T-cell (primary cell): Measurements from ENCODE around the gene GTF3C5. TPM values are rescaled to one million over a fixed set of nuclear protein-coding genes. Genes with fewer than 3 reads are reported as not detected.

Source experiments
- ATAC-seq, 4 experiments: fragments of 200-7000 bp in 3 of 4; fragments of 150-1000 bp in 1 of 4; cut with Tn5 transposase; replicated peaks in 1 of 4; 1 replicate in 3 of 4; 2 replicates in 1 of 4; pipeline ENCODE4 v1.10.0; 2021; ENCODE audit warnings: moderate library complexity in 3 of 4, mild to moderate bottlenecking in 2 of 4, moderate number of reproducible peaks in 1 of 4
- CTCF ChIA-PET, 2 donors: fragments of 300-600 bp; sonication (Branson Sonifier 250); formaldehyde crosslinking; loops; one replicate each; lab custom pipeline; 2022; ENCODE audit warnings: antibody characterized with exemption in 2 of 2; lab: Charles Lee
- POLR2A ChIA-PET, 2 donors: fragments of 300-600 bp; sonication (Branson Sonifier 250); formaldehyde crosslinking; loops; one replicate each; lab custom pipeline; 2022; ENCODE audit warnings: antibody characterized with exemption in 2 of 2; lab: Charles Lee
- DNase-seq, 35 experiments: peaks; one replicate each; pipeline versions ENCODE4 v3.0.0 to v3.0.0-alpha.2; 2013 to 2023
- H3K27ac ChIP-seq: one replicate; pipeline ENCODE4 v1.5.1; 2013; ENCODE audit warnings: low read length
- H3K27me3 ChIP-seq, 2 experiments: replicated peaks in 1 of 2; 1 replicate in 1 of 2; 2 replicates in 1 of 2; pipeline versions ENCODE4 v1.6.1 to v1.7.0; 2013; ENCODE audit warnings: low read length in 1 of 2, mixed read lengths in 1 of 2; ENCODE audit not compliant: control insufficient read depth in 2 of 2, insufficient read depth in 2 of 2; ENCODE audit errors: extremely low read depth in 1 of 2
- H3K36me3 ChIP-seq, 2 donors: 1 replicate in 1 of 2; 2 replicates in 1 of 2; pipeline versions ENCODE4 v1.6.1 to v1.7.0; 2013; ENCODE audit warnings: low read length in 1 of 2; ENCODE audit not compliant: control insufficient read depth in 2 of 2, insufficient read depth in 1 of 2; ENCODE audit errors: extremely low read depth in 1 of 2
- H3K4me1 ChIP-seq, 2 experiments: 1 replicate in 1 of 2; 2 replicates in 1 of 2; pipeline versions ENCODE4 v1.6.1 to v1.7.0; 2013; ENCODE audit warnings: low read length in 2 of 2, mixed read lengths in 1 of 2; ENCODE audit not compliant: insufficient read depth in 2 of 2, control insufficient read depth in 1 of 2; ENCODE audit errors: extremely low read depth in 1 of 2
- H3K4me3 ChIP-seq, 2 donors: 1 replicate in 1 of 2; 2 replicates in 1 of 2; pipeline versions ENCODE4 v1.5.1 to v1.7.0; 2013; ENCODE audit warnings: mild to moderate bottlenecking in 2 of 2, low read length in 1 of 2, moderate library complexity in 1 of 2; ENCODE audit not compliant: control insufficient read depth in 1 of 2; ENCODE audit errors: extremely low read depth in 1 of 2
- H3K9me3 ChIP-seq: 2 replicates; pipeline ENCODE4 v1.7.0; 2013
- H3K27ac Mint-ChIP-seq, 2 donors: one replicate each; pipeline ENCODE4 v1.8.0; 2020 to 2021; ENCODE audit warnings: mild to moderate bottlenecking in 2 of 2, mixed read lengths in 2 of 2
- H3K27me3 Mint-ChIP-seq, 2 donors: one replicate each; pipeline ENCODE4 v1.8.0; 2021 to 2022; ENCODE audit warnings: mixed read lengths in 2 of 2
- H3K36me3 Mint-ChIP-seq: one replicate; pipeline ENCODE4 v1.8.0; 2021; ENCODE audit warnings: mixed read lengths
- H3K4me1 Mint-ChIP-seq, 3 donors: one replicate each; pipeline ENCODE4 v1.8.0; 2020 to 2022; ENCODE audit warnings: mixed read lengths in 3 of 3, mild to moderate bottlenecking in 1 of 3
- H3K4me3 Mint-ChIP-seq, 3 donors: one replicate each; pipeline ENCODE4 v1.8.0; 2020 to 2022; ENCODE audit warnings: mild to moderate bottlenecking in 3 of 3, mixed read lengths in 3 of 3, moderate library complexity in 3 of 3
- H3K9me3 Mint-ChIP-seq, 3 donors: one replicate each; pipeline ENCODE4 v1.8.0; 2020 to 2022; ENCODE audit warnings: mixed read lengths in 3 of 3
- WGBS: methylation state at CpG from one replicate; pipeline ENCODE4 v1.1.5; 2013; ENCODE audit warnings: missing lambda C conversion rate; ENCODE audit not compliant: insufficient coverage; 5-methylcytosine and 5-hydroxymethylcytosine counted together
- total RNA-seq, 35 experiments: library from RNA in 6 of 35; stranded (reverse) in 6 of 35; fragments of 120-200 nt in 1 of 35; gene quantifications; one replicate each; pipeline versions ENCODE4 v1.2.1 to v1.2.4 and lab custom pipeline; 2013 to 2026

Gene GTF3C5
- total RNA-seq, 5 donors from 2014 or later (not counting 1 experiment from before 2014, with no cell fraction given), result 46.6 to 91.2 (median 80.0) TPM

- no peak overlapping the region for H3K4me3 ChIP-seq
- WGBS, result 95% methylated on average over 10 of the region's 13 CpGs
- DNase-seq (no peak), ATAC-seq (no peak)
- Mint-ChIP-seq H3K27ac (no peak overlapping the region), H3K36me3 (peaks cover 53% of the 10 kb centered on the region), H3K9me3 (no peaks in the 10 kb centered on the region), H3K4me1 (no peaks in the 10 kb centered on the region), H3K27me3 (no peaks in the 10 kb centered on the region), H3K4me3 (no peak overlapping the region)
- no peaks in the 10 kb centered on the region for H3K27me3 ChIP-seq
- peaks cover 9 to 73% of the 10 kb centered on the region in 2 donors for H3K36me3 ChIP-seq
- ChIA-PET CTCF (no interaction called here), POLR2A (no interaction called here)
- H3K4me1 ChIP-seq, result no peaks in the 10 kb centered on the region
- H3K27ac ChIP-seq, result no peak overlapping the region
- H3K9me3 ChIP-seq, result no peaks in the 10 kb centered on the region
These were observed 18.2 kb downstream of the GTF3C5 start for GRCh38 chr9:133049043-133049442.

DNA sequence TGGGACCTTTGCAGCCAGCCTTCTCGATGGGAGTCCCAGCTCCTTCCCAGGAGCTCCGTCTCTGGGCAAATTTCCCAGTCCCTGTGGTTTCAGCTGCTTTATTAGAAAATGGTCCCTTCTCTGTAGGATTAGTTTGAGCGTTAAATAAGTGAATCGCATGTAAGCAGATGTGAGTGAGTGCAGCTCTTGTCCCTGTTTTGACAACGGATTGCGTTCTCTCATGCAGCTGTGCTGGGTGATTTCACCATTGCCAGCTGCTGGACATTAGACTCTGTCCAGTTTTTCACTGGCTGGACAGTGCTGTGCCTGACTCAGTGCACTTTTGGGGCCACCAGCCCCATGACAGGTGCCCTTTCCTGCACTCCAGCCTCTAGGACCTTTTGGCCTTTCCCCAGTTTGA, 19.3 kb downstream of the GTF3C5 start:
- Mint-ChIP-seq H3K27ac (no peak overlapping the region), H3K36me3 (peaks cover 49% of the 10 kb centered on the region)
- WGBS, result 97% methylated on average over 6 of the region's 6 CpGs

DNA sequence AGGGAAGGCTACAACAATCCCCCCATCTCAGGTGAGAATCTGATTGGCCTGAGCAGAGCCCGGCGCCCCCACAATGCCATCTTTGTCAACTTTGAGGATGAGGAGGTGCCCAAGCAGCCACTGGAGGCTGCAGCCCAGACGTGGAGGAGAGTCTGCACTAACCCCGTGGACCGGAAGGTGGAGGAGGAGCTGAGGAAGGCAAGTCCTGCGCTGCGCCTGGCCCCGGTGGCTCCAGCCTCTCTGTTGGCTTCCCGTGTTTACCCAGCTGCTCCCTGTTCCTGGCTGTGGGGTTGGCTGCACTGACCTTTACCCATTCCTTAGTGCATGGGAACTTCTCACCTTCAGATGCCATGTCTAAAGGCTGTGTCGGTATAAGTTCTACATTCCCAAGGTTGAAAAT, 20.0 kb downstream of the GTF3C5 start:
- H3K4me1 Mint-ChIP-seq, result peaks cover 0 to under 1% (median 0%) of the 10 kb centered on the region in 3 donors
- 98% methylated on average over 8 of the region's 10 CpGs for WGBS
- no peak for ATAC-seq
- ChIA-PET POLR2A (no interaction called here), CTCF (no interaction called here)
- no peaks in the 10 kb centered on the region for H3K9me3 Mint-ChIP-seq
- no peak overlapping the region for H3K27ac Mint-ChIP-seq
- Histone ChIP-seq H3K4me1 (peaks cover 3% of the 10 kb centered on the region in 2 experiments), H3K27ac (no peak overlapping the region), H3K36me3 (peaks cover 11 to 72% of the 10 kb centered on the region in 2 donors), H3K4me3 (no peak overlapping the region), H3K27me3 (no peaks in the 10 kb centered on the region), H3K9me3 (no peaks in the 10 kb centered on the region)
- H3K4me3 Mint-ChIP-seq, result no peak overlapping the region
- H3K36me3 Mint-ChIP-seq, result peaks cover 49% of the 10 kb centered on the region
- H3K27me3 Mint-ChIP-seq, result no peaks in the 10 kb centered on the region
- DNase-seq, result no peak

More for the DNA sequence above, 19.3 kb downstream of the GTF3C5 start:
- H3K4me3 Mint-ChIP-seq, result no peak overlapping the region
- Histone ChIP-seq H3K4me1 (no peaks in the 10 kb centered on the region), H3K9me3 (no peaks in the 10 kb centered on the region), H3K4me3 (no peak overlapping the region), H3K27me3 (no peaks in the 10 kb centered on the region), H3K27ac (no peak overlapping the region), H3K36me3 (peaks cover 11 to 73% of the 10 kb centered on the region in 2 donors)
- no peaks in the 10 kb centered on the region for H3K27me3 Mint-ChIP-seq
- ChIA-PET POLR2A (no interaction called here), CTCF (no interaction called here)
- H3K9me3 Mint-ChIP-seq, result no peaks in the 10 kb centered on the region
- H3K4me1 Mint-ChIP-seq, result no peaks in the 10 kb centered on the region
- no peak for ATAC-seq
- DNase-seq, result no peak

GRCh38 chr9:133051281-133051900, 20.6 kb downstream of the GTF3C5 start:
- POLR2A ChIA-PET, result no interaction called here

DNA sequence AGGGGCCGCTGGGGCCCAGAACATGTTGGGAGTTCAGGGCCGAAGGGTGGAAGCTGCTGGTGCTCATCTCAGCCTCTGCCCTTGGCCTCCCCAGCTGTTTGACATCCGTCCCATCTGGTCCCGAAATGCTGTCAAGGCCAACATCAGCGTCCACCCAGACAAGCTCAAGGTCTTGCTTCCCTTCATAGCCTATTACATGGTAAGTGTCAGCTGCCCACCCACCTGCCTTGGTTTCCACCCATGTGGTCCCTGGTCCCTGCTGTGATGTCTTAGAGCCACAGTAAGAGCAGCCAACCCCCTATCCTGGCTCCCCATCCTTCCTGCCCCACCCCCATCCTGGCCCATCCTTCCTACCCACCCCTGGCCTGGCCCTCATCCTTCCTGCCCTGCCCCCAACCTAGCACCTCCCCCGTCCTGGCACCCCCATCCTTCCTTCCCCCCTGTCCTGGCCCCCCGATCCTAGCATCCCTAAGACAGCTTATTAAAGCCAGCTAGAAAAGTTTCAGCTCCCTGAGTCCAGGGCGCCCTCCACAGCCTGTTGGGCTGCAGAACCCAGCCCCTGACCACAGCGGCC, 21.3 kb downstream of the GTF3C5 start:
- Histone ChIP-seq H3K27ac (no peak overlapping the region), H3K27me3 (no peaks in the 10 kb centered on the region), H3K36me3 (peaks cover 11 to 67% of the 10 kb centered on the region in 2 donors), H3K4me3 (no peak overlapping the region), H3K4me1 (peaks cover 15 to 16% of the 10 kb centered on the region in 2 experiments), H3K9me3 (no peaks in the 10 kb centered on the region)
- ChIA-PET CTCF (no interaction called here), POLR2A (interaction anchor here in 1 of 2 donors (0.5 kb wide), 1 partner anchor 14 kb away, joined by 3 read pairs; no protein-coding TSS in a partner anchor)
- DNase-seq (no peak), ATAC-seq (no peak)
- no peaks in the 10 kb centered on the region for H3K9me3 Mint-ChIP-seq
- 98% methylated on average over 7 of the region's 9 CpGs for WGBS
- no peak overlapping the region for H3K4me3 Mint-ChIP-seq
- H3K27me3 Mint-ChIP-seq, result no peaks in the 10 kb centered on the region
- H3K27ac Mint-ChIP-seq, result no peak overlapping the region
- H3K4me1 Mint-ChIP-seq, result peaks cover 7 to 14% (median 9%) of the 10 kb centered on the region in 3 donors
- H3K36me3 Mint-ChIP-seq, result peaks cover 46% of the 10 kb centered on the region

More at GRCh38 chr9:133051281-133051900, 20.6 kb downstream of the GTF3C5 start:
- Mint-ChIP-seq H3K4me3 (no peak overlapping the region), H3K36me3 (peaks cover 50% of the 10 kb centered on the region), H3K27me3 (no peaks in the 10 kb centered on the region), H3K9me3 (no peaks in the 10 kb centered on the region), H3K27ac (no peak overlapping the region), H3K4me1 (peaks cover 4 to 7% (median 5%) of the 10 kb centered on the region in 3 donors)
- CTCF ChIA-PET, result no interaction called here
- H3K27me3 ChIP-seq, result no peaks in the 10 kb centered on the region
- H3K4me1 ChIP-seq, result peaks cover 9% of the 10 kb centered on the region in 2 experiments
- no peak for DNase-seq
- no peak overlapping the region for H3K4me3 ChIP-seq
- no peaks in the 10 kb centered on the region for H3K9me3 ChIP-seq
- WGBS, result 95% methylated on average over 15 of the region's 20 CpGs
- ATAC-seq, result no peak
- no peak overlapping the region for H3K27ac ChIP-seq
- H3K36me3 ChIP-seq, result peaks cover 11 to 72% of the 10 kb centered on the region in 2 donors

- peaks cover 38% of the 10 kb centered on the region in 2 experiments for H3K4me1 ChIP-seq
- no peak overlapping the region for H3K4me3 Mint-ChIP-seq
- no peaks in the 10 kb centered on the region for H3K9me3 Mint-ChIP-seq
- POLR2A ChIA-PET, result no interaction called here
- no peak for ATAC-seq
- CTCF ChIA-PET, result no interaction called here
- H3K9me3 ChIP-seq, result no peaks in the 10 kb centered on the region
- peaks cover 28 to 36% (median 29%) of the 10 kb centered on the region in 3 donors for H3K4me1 Mint-ChIP-seq
- no peak overlapping the region for H3K27ac ChIP-seq
- no peak overlapping the region for H3K4me3 ChIP-seq
- no peak for DNase-seq
- 97% methylated on average over 13 of the region's 24 CpGs for WGBS
- no peaks in the 10 kb centered on the region for H3K27me3 ChIP-seq
- H3K27ac Mint-ChIP-seq, result no peak overlapping the region
- peaks cover 48% of the 10 kb centered on the region for H3K36me3 Mint-ChIP-seq
- H3K27me3 Mint-ChIP-seq, result no peaks in the 10 kb centered on the region
- H3K36me3 ChIP-seq, result peaks cover 11 to 65% of the 10 kb centered on the region in 2 donors
These were observed 23.5 kb downstream of the GTF3C5 start for GRCh38 chr9:133054194-133054890.
